Spleen (tissue), 11 donors: ENCODE results near the gene FAIM2. TPM values are rescaled to one million over a fixed set of nuclear protein-coding genes. Genes with fewer than 3 reads are reported as not detected.

Experiments used
- DNase-seq: peaks from one replicate; pipeline ENCODE4 v3.0.0-alpha.2; 2020
- H3K27ac ChIP-seq, 8 donors: fragments of 200-600 bp; sonication (generic) in 7 of 8; 1 replicate in 4 of 8; 2 replicates in 4 of 8; pipeline versions ENCODE4 v1.5.0 to v1.8.0; 2016 to 2021; ENCODE audit warnings: inconsistent platforms in 4 of 8, mild to moderate bottlenecking in 4 of 8, moderate library complexity in 1 of 8
- H3K27me3 ChIP-seq, 7 donors: fragments of 200-600 bp; sonication (generic) in 6 of 7; replicated peaks in 1 of 7; 1 replicate in 4 of 7; 2 replicates in 3 of 7; pipeline versions ENCODE4 v1.5.0 to v1.8.0; 2016 to 2021; ENCODE audit warnings: inconsistent platforms in 3 of 7, mild to moderate bottlenecking in 1 of 7
- H3K36me3 ChIP-seq, 6 donors: fragments of 200-600 bp; sonication (generic) in 5 of 6; 1 replicate in 4 of 6; 2 replicates in 2 of 6; pipeline versions ENCODE4 v1.5.0 to v1.8.0; 2016 to 2021; ENCODE audit warnings: inconsistent platforms in 2 of 6
- H3K4me1 ChIP-seq, 6 donors: fragments of 200-600 bp; sonication (generic) in 5 of 6; 1 replicate in 3 of 6; 2 replicates in 3 of 6; pipeline versions ENCODE4 v1.5.0 to v1.8.0; 2016 to 2021; ENCODE audit warnings: inconsistent platforms in 3 of 6
- H3K4me3 ChIP-seq, 8 donors: fragments of 200-600 bp; sonication (generic) in 7 of 8; 1 replicate in 4 of 8; 2 replicates in 4 of 8; pipeline versions ENCODE4 v1.5.0 to v1.8.0; 2016 to 2021; ENCODE audit warnings: inconsistent platforms in 4 of 8, mild to moderate bottlenecking in 4 of 8, moderate library complexity in 2 of 8
- H3K9me3 ChIP-seq, 8 donors: fragments of 200-600 bp; sonication (generic) in 7 of 8; 1 replicate in 4 of 8; 2 replicates in 4 of 8; pipeline versions ENCODE4 v1.5.0 to v1.8.0; 2016 to 2021; ENCODE audit warnings: inconsistent platforms in 4 of 8
- CTCF ChIP-seq, 11 experiments: fragments of 200-600 bp in 7 of 11; fragments of 450-650 bp in 4 of 11; sonication (generic) in 4 of 11; IDR thresholded peaks in 8 of 11; conservative IDR thresholded peaks in 3 of 11; 1 replicate in 7 of 11; 2 replicates in 4 of 11; pipeline versions ENCODE4 v1.4.0 to v1.8.0; 2016 to 2021; ENCODE audit warnings: antibody characterized with exemption in 11 of 11, inconsistent platforms in 4 of 11, mild to moderate bottlenecking in 1 of 11
- POLR2A ChIP-seq, 3 donors: fragments of 450-650 bp; IDR thresholded peaks; one replicate each; pipeline ENCODE4 v1.5.1; 2017; ENCODE audit warnings: antibody characterized with exemption in 3 of 3, mild to moderate bottlenecking in 1 of 3
- POLR2AphosphoS5 ChIP-seq, 3 donors: sonication (generic); formaldehyde crosslinking; IDR thresholded peaks; one replicate each; pipeline ENCODE4 v1.5.1; 2017; ENCODE audit warnings: antibody characterized with exemption in 3 of 3
- WGBS, 5 donors: extraction: QIAGEN DNeasy Blood & Tissue Kit in 3 of 5; methylation state at CpG; one replicate each; pipeline versions ENCODE4 v1.1.5 to v1.1.7; 2013 to 2018; 5-methylcytosine and 5-hydroxymethylcytosine counted together
- intact Hi-C: fragments of 100-400 bp; cut with DNase I; formaldehyde crosslinking; loops from one replicate; pipeline ENCODE4 v1.15.0; 2023; ENCODE audit warnings: low total_unique reads
- polyA plus RNA-seq, 3 donors: library from polyadenylated mRNA; stranded (reverse); fragments of 200-250 nt; gene quantifications; one replicate each; pipeline ENCODE4 v1.2.1, GENCODE V29; 2013
- total RNA-seq, 7 donors: library from RNA; depleted of rRNA in 3 of 7; stranded (reverse); fragments of >200 nt in 3 of 7; fragmentation: NEBNext Ultra II Directional in 4 of 7; extraction: Animal tissue kit (Norgen Biotek cat#: 25700) in 4 of 7; gene quantifications; one replicate each; pipeline versions ENCODE4 v1.1.0 to v1.2.1, GENCODE V29; 2016 to 2021
- donor health status: healthy with polysubstance abuse.
- donor health status: DM: no; HTN: no; CAD: no; lungs with moderate emphysema.
- donor health status: DM: no; HTN: no; CAD: no.
- donor health status: Bipolar disorder and iron deficiency.
- donor health status: healthy.
- donor health status: DM: no; HTN: no; CAD: no.
- donor health status: DM: yes; HTN: yes; CAD: no.

FAIM2 gene
- total and polyA plus RNA-seq, 10 donors, result 0.04 to 3.2 (median 0.47) TPM; not detected in 1

- H3K9me3 ChIP-seq, result no peaks in the 10 kb centered on the region
- intact Hi-C loops, result no loop called here
- TF ChIP-seq POLR2AphosphoS5 (IDR thresholded peaks at IDR 0.05), result no peak
- no peak for TF ChIP-seq POLR2A (IDR thresholded peaks at IDR 0.05)
- TF ChIP-seq CTCF (IDR thresholded peaks at IDR 0.05 in 8 of 11, conservative IDR thresholded peaks at IDR 0.05 in 3 of 11), result no peak
- H3K27me3 ChIP-seq, result no peaks in the 10 kb centered on the region
- 59 to 70% (median 61%) methylated on average over 6 of the region's 6 CpGs for WGBS, 5 donors
- H3K27ac ChIP-seq, result peak overlapping the region; percentile 30 to 93 (median 88)
- peak overlapping the region in 7 of 8 donors; percentile 72 to 97 (median 91) for H3K4me3 ChIP-seq
- DNase-seq, result no peak
- peaks cover 0 to 10% (median 0%) of the 10 kb centered on the region in 6 donors for H3K36me3 ChIP-seq
- H3K4me1 ChIP-seq, result peaks cover 21 to 71% (median 45%) of the 10 kb centered on the region in 6 donors
Measured at GRCh38 chr12:49827051-49827400, 76.7 kb downstream of the FAIM2 start.

GRCh38 chr12:49825971-49826421, 77.7 kb downstream of the FAIM2 start:
- WGBS, 5 donors, result 81 to 93% (median 87%) methylated on average over 4 of the region's 4 CpGs
- no peak for DNase-seq
- H3K4me1 ChIP-seq, result peaks cover 21 to 81% (median 53%) of the 10 kb centered on the region in 6 donors
- H3K4me3 ChIP-seq, result peak overlapping the region in 1 of 8 donors; percentile 24
- H3K27ac ChIP-seq, result peak overlapping the region in 4 of 8 donors; percentile 55 to 93 (median 92)
- no peaks in the 10 kb centered on the region for H3K27me3 ChIP-seq
- H3K9me3 ChIP-seq, result no peaks in the 10 kb centered on the region
- TF ChIP-seq POLR2A (IDR thresholded peaks at IDR 0.05) (no peak), POLR2AphosphoS5 (IDR thresholded peaks at IDR 0.05) (no peak), CTCF (IDR thresholded peaks at IDR 0.05 in 8 of 11, conservative IDR thresholded peaks at IDR 0.05 in 3 of 11) (no peak)
- intact Hi-C loops, result no loop called here
- H3K36me3 ChIP-seq, result peaks cover 0 to 11% (median 0%) of the 10 kb centered on the region in 6 donors

GRCh38 chr12:49825360-49825970, 78.2 kb downstream of the FAIM2 start:
- TF ChIP-seq CTCF (IDR thresholded peaks at IDR 0.05 in 8 of 11, conservative IDR thresholded peaks at IDR 0.05 in 3 of 11), result no peak
- 51 to 70% (median 63%) methylated on average over 5 of the region's 5 CpGs for WGBS, 5 donors
- Histone ChIP-seq H3K4me1 (peaks cover 26 to 86% (median 56%) of the 10 kb centered on the region in 6 donors), H3K4me3 (peak overlapping the region in 1 of 8 donors; percentile 24), H3K36me3 (peaks cover 0 to 11% (median 0%) of the 10 kb centered on the region in 6 donors), H3K27me3 (no peaks in the 10 kb centered on the region), H3K27ac (peak overlapping the region in 6 of 8 donors; percentile 21 to 93 (median 80)), H3K9me3 (no peaks in the 10 kb centered on the region)
- peak; percentile 81 for DNase-seq
- intact Hi-C loops, result no loop called here

GRCh38 chr12:49824895-49825294, 78.8 kb downstream of the FAIM2 start:
- DNase-seq, result no peak
- Histone ChIP-seq H3K4me3 (peak overlapping the region in 1 of 8 donors; percentile 24), H3K36me3 (peaks cover 0 to 11% (median 0%) of the 10 kb centered on the region in 6 donors), H3K4me1 (peaks cover 26 to 89% (median 59%) of the 10 kb centered on the region in 6 donors), H3K27me3 (no peaks in the 10 kb centered on the region), H3K27ac (peak overlapping the region in 6 of 8 donors; percentile 21 to 93 (median 80)), H3K9me3 (no peaks in the 10 kb centered on the region)
- intact Hi-C loops, result no loop called here
- WGBS, 5 donors, result 44 to 66% (median 61%) methylated on average over 4 of the region's 4 CpGs
- TF ChIP-seq CTCF (IDR thresholded peaks at IDR 0.05 in 8 of 11, conservative IDR thresholded peaks at IDR 0.05 in 3 of 11) (no peak), POLR2AphosphoS5 (IDR thresholded peaks at IDR 0.05) (no peak), POLR2A (IDR thresholded peaks at IDR 0.05) (no peak)
